Loucy (cell line): ENCODE data around the gene DLX5.

Experiments
- CTCF ChIP-seq: fragments of 200-600 bp; sonication (generic); conservative IDR thresholded peaks from 2 replicates; pipeline ENCODE4 v1.5.1; 2014; ENCODE audit warnings: mild to moderate bottlenecking, antibody characterized with exemption, low read length
- EZH2phosphoT487 ChIP-seq: fragments of 200-600 bp; IDR thresholded peaks from 2 replicates; pipeline ENCODE4 v1.6.1; 2018; ENCODE audit warnings: antibody characterized with exemption, mild to moderate bottlenecking, moderate library complexity, borderline replicate concordance

DNA sequence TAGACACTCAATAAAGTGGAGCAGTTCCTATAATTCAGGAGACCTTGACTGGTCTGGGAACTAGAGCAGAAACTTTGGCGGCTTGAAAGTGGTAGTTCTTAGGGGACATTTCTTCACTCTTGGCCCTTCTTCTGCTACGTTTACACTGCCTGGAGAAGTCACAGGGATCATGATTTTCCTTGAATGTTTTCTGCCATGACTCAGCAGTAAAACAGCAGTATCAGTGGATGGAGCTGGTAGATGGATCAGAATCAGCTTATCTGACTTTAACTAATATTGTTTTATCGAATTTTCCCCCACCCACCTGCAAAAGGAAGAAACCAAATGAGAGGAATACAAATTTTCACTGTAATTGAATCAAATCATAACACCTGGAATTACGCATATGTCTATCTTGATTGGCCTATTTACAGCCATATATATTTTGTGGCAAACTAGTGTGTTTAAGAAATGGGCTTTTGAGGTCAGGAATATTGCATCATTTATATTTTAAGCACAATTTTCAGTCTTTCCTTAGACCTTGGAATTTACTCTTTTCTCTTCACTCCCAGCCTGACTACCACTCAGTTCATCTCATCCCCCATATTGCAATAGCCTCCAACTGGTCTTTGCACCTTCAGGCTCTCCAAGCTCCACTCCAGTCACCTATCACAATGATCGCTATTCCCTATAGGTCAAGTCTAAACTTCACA is 14.9 kb upstream of the DLX5 start:
- TF ChIP-seq CTCF = no peak
- no peak for TF ChIP-seq EZH2phosphoT487
